HG03159 (cell line): ENCODE measurements around the gene DNAJB12.
"Not testable (repeated sequence)": the region's sequence is repeated elsewhere in the genome, so short reads cannot be mapped to it uniquely, and the experiment has no call there.

Source experiments
- ATAC-seq: cut with Tn5 transposase; IDR thresholded peaks from one replicate; pipeline ENCODE4 v1.9.1; 2021; ENCODE audit warnings: mild to moderate bottlenecking, moderate library complexity; ENCODE audit not compliant: unreplicated experiment

The DNAJB12 gene

GRCh38 chr10:72297281-72297804 is 57.4 kb downstream of the DNAJB12 start:
- peak; percentile 57 for ATAC-seq

- not testable (repeated sequence) for ATAC-seq
Observed at GRCh38 chr10:72296829-72297280, 57.9 kb downstream of the DNAJB12 start.

GRCh38 chr10:72295330-72295910 is 59.3 kb downstream of the DNAJB12 start:
- no peak for ATAC-seq

GRCh38 chr10:72292223-72292691 is 62.5 kb downstream of the DNAJB12 start:
- ATAC-seq: no peak

GRCh38 chr10:72291019-72291532 is 63.6 kb downstream of the DNAJB12 start:
- no peak for ATAC-seq

GRCh38 chr10:72285972-72286521 is 68.7 kb downstream of the DNAJB12 start:
- ATAC-seq: no peak

GRCh38 chr10:72283131-72283530 is 71.6 kb downstream of the DNAJB12 start:
- no peak for ATAC-seq
